Measurements from ENCODE around the gene PDCL3.
A peak's percentile ranks its signal among the peaks of the same experiment; 100 is the strongest.

The PDCL3 gene

DNA sequence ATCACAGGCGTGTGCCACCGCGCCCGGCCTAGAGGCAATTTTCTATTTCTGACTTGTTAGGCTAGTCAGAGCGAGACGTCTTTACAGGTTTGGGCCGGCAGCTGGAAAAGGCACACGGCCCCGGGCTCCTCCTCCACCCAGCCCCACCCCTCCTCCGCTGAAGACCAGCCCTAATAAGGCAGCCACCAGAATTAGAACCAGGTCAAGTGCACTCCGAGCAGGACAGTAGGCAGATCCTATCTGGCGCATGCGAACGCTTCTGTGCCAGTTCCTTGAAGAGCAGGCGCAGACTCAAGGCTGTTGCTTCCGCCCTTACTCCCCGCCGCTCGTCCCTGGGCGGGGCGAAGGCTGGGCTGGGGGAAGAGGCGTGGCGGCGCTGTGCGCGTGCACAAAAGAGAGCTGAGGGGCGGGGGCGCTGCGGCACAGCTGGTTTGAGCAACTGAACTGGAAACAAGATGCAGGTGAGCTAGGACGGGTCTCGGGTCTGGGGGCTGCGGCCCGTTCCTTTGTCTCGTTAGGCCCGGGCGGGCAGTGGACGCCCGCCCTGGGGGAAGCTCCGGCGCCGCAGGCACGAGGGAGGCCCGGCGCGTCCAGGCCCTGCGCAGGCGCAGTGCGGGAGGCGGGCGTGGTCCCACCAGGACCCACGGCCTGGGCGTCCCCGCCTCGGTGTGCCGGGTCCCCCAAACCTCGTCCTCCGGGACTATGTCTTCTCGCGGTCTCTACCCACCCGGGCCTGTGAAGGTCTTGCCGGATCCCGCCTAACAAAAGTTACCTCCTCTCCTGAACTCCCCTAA, at the start of gene PDCL3:
Gene PDCL3 (plus strand): TSS at position 381 of the 794 bp plus-strand sequence. CDS start 75 bp downstream, at position 456.
- H3K27ac ChIP-seq (ENCODE audit: low read depth, low read length) = peak within 1 kb of the TSS; percentile 79
- peaks cover 0 to 15% (median 14%) of the 10 kb centered on the region in 5 donors for H3K4me1 ChIP-seq (ENCODE audit: control insufficient read depth in 5 of 5, insufficient read depth in 5 of 5, low read length in 5 of 5)
- H3K4me3 ChIP-seq (ENCODE audit: low read depth in 1 of 5, low read length in 5 of 5) = peak within 1 kb of the TSS; percentile 80 to 95 (median 90)
- no peaks in the 10 kb centered on the region for H3K9me3 ChIP-seq (ENCODE audit: control insufficient read depth in 5 of 5, low read length in 5 of 5)
- H3K36me3 ChIP-seq (ENCODE audit: control insufficient read depth in 5 of 5, insufficient read depth in 5 of 5, low read length in 5 of 5) = peaks cover 4 to 15% (median 12%) of the 10 kb centered on the region in 5 donors
- H3K27me3 ChIP-seq (ENCODE audit: control insufficient read depth in 5 of 5, insufficient read depth in 4 of 5, low read length in 5 of 5) = no peaks in the 10 kb centered on the region
- H3K9ac ChIP-seq (ENCODE audit: low read length in 5 of 5) = peak within 1 kb of the TSS; percentile 81 to 98 (median 93)

DNA sequence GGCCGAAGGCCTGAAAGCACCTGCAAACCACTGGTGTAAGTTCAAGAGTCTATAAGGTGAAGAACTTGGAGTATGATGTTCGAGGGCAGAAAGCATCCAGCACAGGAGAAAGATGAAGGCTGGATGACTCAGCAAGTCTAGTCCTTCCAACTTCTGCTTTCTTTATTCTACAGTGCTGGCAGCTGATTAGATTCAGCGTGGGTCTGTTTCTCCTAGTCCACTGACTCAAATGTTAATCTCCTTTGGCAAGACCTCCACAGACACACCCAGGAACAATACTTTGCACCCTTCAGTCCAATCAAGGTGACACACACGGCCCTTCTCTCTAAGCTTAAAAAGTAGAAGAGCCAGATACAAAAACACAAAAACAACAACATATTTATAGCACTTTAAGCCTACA, 49.1 kb upstream of the PDCL3 start:
- no peaks in the 10 kb centered on the region for H3K36me3 ChIP-seq (ENCODE audit: control insufficient read depth in 5 of 5, insufficient read depth in 5 of 5, low read length in 5 of 5)
- H3K27me3 ChIP-seq (ENCODE audit: control insufficient read depth in 5 of 5, insufficient read depth in 4 of 5, low read length in 5 of 5) = no peaks in the 10 kb centered on the region
- H3K4me3 ChIP-seq (ENCODE audit: low read depth in 1 of 5, low read length in 5 of 5) = no peak overlapping the region
- H3K9me3 ChIP-seq (ENCODE audit: control insufficient read depth in 5 of 5, low read length in 5 of 5) = peaks cover 0 to 2% (median 0%) of the 10 kb centered on the region in 5 donors
- no peaks in the 10 kb centered on the region for H3K4me1 ChIP-seq (ENCODE audit: control insufficient read depth in 5 of 5, insufficient read depth in 5 of 5, low read length in 5 of 5)
- H3K9ac ChIP-seq (ENCODE audit: low read length in 5 of 5) = no peak overlapping the region
- no peak overlapping the region for H3K27ac ChIP-seq (ENCODE audit: low read depth, low read length)

- Histone ChIP-seq H3K27ac (ENCODE audit: low read depth, low read length) (no peak overlapping the region), H3K4me1 (ENCODE audit: control insufficient read depth in 5 of 5, insufficient read depth in 5 of 5, low read length in 5 of 5) (no peaks in the 10 kb centered on the region), H3K27me3 (ENCODE audit: control insufficient read depth in 5 of 5, insufficient read depth in 4 of 5, low read length in 5 of 5) (no peaks in the 10 kb centered on the region), H3K4me3 (ENCODE audit: low read depth in 1 of 5, low read length in 5 of 5) (no peak overlapping the region), H3K9me3 (ENCODE audit: control insufficient read depth in 5 of 5, low read length in 5 of 5) (no peaks in the 10 kb centered on the region), H3K36me3 (ENCODE audit: control insufficient read depth in 5 of 5, insufficient read depth in 5 of 5, low read length in 5 of 5) (no peaks in the 10 kb centered on the region), H3K9ac (ENCODE audit: low read length in 5 of 5) (no peak overlapping the region)
Measured at GRCh38 chr2:100517556-100517955, 45.2 kb upstream of the PDCL3 start.

DNA sequence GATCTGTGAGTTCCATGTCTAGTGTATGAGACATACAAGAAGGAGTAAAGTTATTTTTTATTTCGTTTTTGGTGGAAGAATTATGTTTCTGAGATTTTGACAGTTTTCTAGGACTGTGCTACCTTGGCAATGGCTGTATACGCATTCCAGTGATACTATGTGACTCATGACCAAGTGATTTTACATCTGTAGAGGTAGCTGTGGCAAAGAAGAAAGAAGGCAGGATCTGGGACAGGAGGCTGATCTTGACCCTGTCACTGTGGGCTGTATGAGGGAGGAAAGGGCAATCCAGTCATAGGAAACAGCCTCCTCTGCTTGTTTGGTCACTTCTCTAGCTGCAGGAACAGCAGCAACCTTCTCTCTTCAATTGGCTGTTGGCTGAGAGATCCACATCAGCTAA, 44.0 kb upstream of the PDCL3 start:
- H3K27ac ChIP-seq (ENCODE audit: low read depth, low read length) = no peak overlapping the region
- H3K9ac ChIP-seq (ENCODE audit: low read length in 5 of 5) = no peak overlapping the region
- H3K4me3 ChIP-seq (ENCODE audit: low read depth in 1 of 5, low read length in 5 of 5) = no peak overlapping the region

DNA sequence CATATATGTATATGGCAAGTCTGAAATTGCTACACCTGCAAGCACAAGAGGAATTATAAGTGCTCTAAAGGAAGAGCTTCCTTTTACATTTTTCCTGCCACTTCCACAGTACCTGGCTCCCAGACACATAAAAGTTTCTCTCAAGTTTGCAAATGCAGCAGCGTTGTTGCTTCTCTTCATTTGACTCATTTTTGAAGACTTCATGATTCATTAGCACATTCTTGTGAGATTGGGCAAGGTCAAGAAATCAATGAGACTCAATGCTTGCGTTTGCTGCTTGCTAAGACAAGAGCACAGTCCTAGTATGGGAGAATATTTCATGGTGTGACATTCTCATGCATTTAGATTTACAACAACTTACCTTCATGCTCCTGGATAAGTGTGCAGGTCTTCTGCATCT, 42.6 kb upstream of the PDCL3 start:
- no peak overlapping the region for H3K9ac ChIP-seq (ENCODE audit: low read length in 5 of 5)
- H3K36me3 ChIP-seq (ENCODE audit: control insufficient read depth in 5 of 5, insufficient read depth in 5 of 5, low read length in 5 of 5) = no peaks in the 10 kb centered on the region
- H3K4me3 ChIP-seq (ENCODE audit: low read depth in 1 of 5, low read length in 5 of 5) = no peak overlapping the region
- no peaks in the 10 kb centered on the region for H3K4me1 ChIP-seq (ENCODE audit: control insufficient read depth in 5 of 5, insufficient read depth in 5 of 5, low read length in 5 of 5)
- peaks cover 0 to 4% (median 0%) of the 10 kb centered on the region in 5 donors for H3K9me3 ChIP-seq (ENCODE audit: control insufficient read depth in 5 of 5, low read length in 5 of 5)
- no peaks in the 10 kb centered on the region for H3K27me3 ChIP-seq (ENCODE audit: control insufficient read depth in 5 of 5, insufficient read depth in 4 of 5, low read length in 5 of 5)
- H3K27ac ChIP-seq (ENCODE audit: low read depth, low read length) = no peak overlapping the region

More for the DNA sequence above, 44.0 kb upstream of the PDCL3 start:
- Histone ChIP-seq H3K27me3 (ENCODE audit: control insufficient read depth in 5 of 5, insufficient read depth in 4 of 5, low read length in 5 of 5) (no peaks in the 10 kb centered on the region), H3K4me1 (ENCODE audit: control insufficient read depth in 5 of 5, insufficient read depth in 5 of 5, low read length in 5 of 5) (no peaks in the 10 kb centered on the region), H3K9me3 (ENCODE audit: control insufficient read depth in 5 of 5, low read length in 5 of 5) (peaks cover 0 to 4% (median 0%) of the 10 kb centered on the region in 5 donors), H3K36me3 (ENCODE audit: control insufficient read depth in 5 of 5, insufficient read depth in 5 of 5, low read length in 5 of 5) (no peaks in the 10 kb centered on the region)

DNA sequence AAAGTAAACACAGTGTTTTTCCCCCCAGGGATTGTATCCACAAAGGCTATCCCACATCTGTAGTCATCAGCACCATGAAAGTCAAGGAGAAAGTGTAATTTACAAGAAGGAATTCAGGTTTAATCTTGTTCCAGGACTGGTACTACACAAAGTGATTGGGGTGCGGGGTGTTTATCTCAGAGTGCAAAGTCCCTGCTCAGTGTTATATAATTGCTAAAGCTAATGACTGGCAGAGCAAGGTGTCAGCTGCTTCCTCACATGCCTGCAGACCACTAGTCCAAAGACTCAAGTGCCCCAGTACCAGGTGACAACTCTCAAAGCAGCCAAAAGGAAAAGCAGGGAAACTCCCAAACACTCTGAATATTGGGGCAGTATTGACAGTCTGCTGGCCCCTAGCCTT, 40.4 kb upstream of the PDCL3 start:
- H3K9ac ChIP-seq (ENCODE audit: low read length in 5 of 5) = no peak overlapping the region

GRCh38 chr2:100524331-100524730, 38.5 kb upstream of the PDCL3 start:
- Histone ChIP-seq H3K27ac (ENCODE audit: low read depth, low read length) (no peak overlapping the region), H3K4me3 (ENCODE audit: low read depth in 1 of 5, low read length in 5 of 5) (no peak overlapping the region), H3K9ac (ENCODE audit: low read length in 5 of 5) (no peak overlapping the region)

More for the DNA sequence above, 40.4 kb upstream of the PDCL3 start:
- Histone ChIP-seq H3K4me3 (ENCODE audit: low read depth in 1 of 5, low read length in 5 of 5) (no peak overlapping the region), H3K27ac (ENCODE audit: low read depth, low read length) (no peak overlapping the region), H3K4me1 (ENCODE audit: control insufficient read depth in 5 of 5, insufficient read depth in 5 of 5, low read length in 5 of 5) (no peaks in the 10 kb centered on the region), H3K36me3 (ENCODE audit: control insufficient read depth in 5 of 5, insufficient read depth in 5 of 5, low read length in 5 of 5) (no peaks in the 10 kb centered on the region), H3K9me3 (ENCODE audit: control insufficient read depth in 5 of 5, low read length in 5 of 5) (peaks cover 0 to 4% (median 0%) of the 10 kb centered on the region in 5 donors), H3K27me3 (ENCODE audit: control insufficient read depth in 5 of 5, insufficient read depth in 4 of 5, low read length in 5 of 5) (no peaks in the 10 kb centered on the region)

GRCh38 chr2:100526868-100527267, 35.9 kb upstream of the PDCL3 start:
- H3K9me3 ChIP-seq (ENCODE audit: control insufficient read depth in 5 of 5, low read length in 5 of 5) = peaks cover 0 to 4% (median 0%) of the 10 kb centered on the region in 5 donors
- H3K4me3 ChIP-seq (ENCODE audit: low read depth in 1 of 5, low read length in 5 of 5) = no peak overlapping the region
- no peak overlapping the region for H3K27ac ChIP-seq (ENCODE audit: low read depth, low read length)
- H3K4me1 ChIP-seq (ENCODE audit: control insufficient read depth in 5 of 5, insufficient read depth in 5 of 5, low read length in 5 of 5) = no peaks in the 10 kb centered on the region
- H3K27me3 ChIP-seq (ENCODE audit: control insufficient read depth in 5 of 5, insufficient read depth in 4 of 5, low read length in 5 of 5) = peaks cover 0 to 3% (median 0%) of the 10 kb centered on the region in 5 donors
- no peaks in the 10 kb centered on the region for H3K36me3 ChIP-seq (ENCODE audit: control insufficient read depth in 5 of 5, insufficient read depth in 5 of 5, low read length in 5 of 5)
- no peak overlapping the region for H3K9ac ChIP-seq (ENCODE audit: low read length in 5 of 5)

More at GRCh38 chr2:100524331-100524730, 38.5 kb upstream of the PDCL3 start:
- no peaks in the 10 kb centered on the region for H3K36me3 ChIP-seq (ENCODE audit: control insufficient read depth in 5 of 5, insufficient read depth in 5 of 5, low read length in 5 of 5)
- no peaks in the 10 kb centered on the region for H3K27me3 ChIP-seq (ENCODE audit: control insufficient read depth in 5 of 5, insufficient read depth in 4 of 5, low read length in 5 of 5)
- H3K9me3 ChIP-seq (ENCODE audit: control insufficient read depth in 5 of 5, low read length in 5 of 5) = peaks cover 0 to 4% (median 0%) of the 10 kb centered on the region in 5 donors
- no peaks in the 10 kb centered on the region for H3K4me1 ChIP-seq (ENCODE audit: control insufficient read depth in 5 of 5, insufficient read depth in 5 of 5, low read length in 5 of 5)

GRCh38 chr2:100527440-100528015, 35.3 kb upstream of the PDCL3 start:
- H3K4me1 ChIP-seq (ENCODE audit: control insufficient read depth in 5 of 5, insufficient read depth in 5 of 5, low read length in 5 of 5) = no peaks in the 10 kb centered on the region
- H3K4me3 ChIP-seq (ENCODE audit: low read depth in 1 of 5, low read length in 5 of 5) = no peak overlapping the region
- H3K9me3 ChIP-seq (ENCODE audit: control insufficient read depth in 5 of 5, low read length in 5 of 5) = peaks cover 0 to 4% (median 0%) of the 10 kb centered on the region in 5 donors
- peaks cover 0 to 3% (median 0%) of the 10 kb centered on the region in 5 donors for H3K27me3 ChIP-seq (ENCODE audit: control insufficient read depth in 5 of 5, insufficient read depth in 4 of 5, low read length in 5 of 5)
- no peak overlapping the region for H3K27ac ChIP-seq (ENCODE audit: low read depth, low read length)
- no peak overlapping the region for H3K9ac ChIP-seq (ENCODE audit: low read length in 5 of 5)
- H3K36me3 ChIP-seq (ENCODE audit: control insufficient read depth in 5 of 5, insufficient read depth in 5 of 5, low read length in 5 of 5) = no peaks in the 10 kb centered on the region

GRCh38 chr2:100529176-100529575, 33.6 kb upstream of the PDCL3 start:
- Histone ChIP-seq H3K27me3 (ENCODE audit: control insufficient read depth in 5 of 5, insufficient read depth in 4 of 5, low read length in 5 of 5) (peaks cover 0 to 3% (median under 1%) of the 10 kb centered on the region in 5 donors), H3K27ac (ENCODE audit: low read depth, low read length) (no peak overlapping the region), H3K4me1 (ENCODE audit: control insufficient read depth in 5 of 5, insufficient read depth in 5 of 5, low read length in 5 of 5) (no peaks in the 10 kb centered on the region), H3K4me3 (ENCODE audit: low read depth in 1 of 5, low read length in 5 of 5) (no peak overlapping the region), H3K9me3 (ENCODE audit: control insufficient read depth in 5 of 5, low read length in 5 of 5) (peaks cover 0 to 5% (median 0%) of the 10 kb centered on the region in 5 donors), H3K36me3 (ENCODE audit: control insufficient read depth in 5 of 5, insufficient read depth in 5 of 5, low read length in 5 of 5) (no peaks in the 10 kb centered on the region), H3K9ac (ENCODE audit: low read length in 5 of 5) (no peak overlapping the region)

Data from subcutaneous abdominal adipose tissue (tissue), 5 donors.